GM19328 (cell line): ENCODE measurements around the gene ZNF738.
"Not testable (repeated sequence)": the region's sequence is repeated elsewhere in the genome, so short reads cannot be mapped to it uniquely, and the experiment has no call there.

Experiments
- ATAC-seq: cut with Tn5 transposase; IDR thresholded peaks from one replicate; pipeline ENCODE4 v1.9.1; 2021; ENCODE audit warnings: mild to moderate bottlenecking, moderate library complexity; ENCODE audit not compliant: unreplicated experiment

The ZNF738 gene

GRCh38 chr19:21358768-21359451 lies at the start of gene ZNF738:
TSS of gene ZNF738 (plus strand) at chr19:21359000. CDS start at chr19:21359141, 141 bp downstream.
- ATAC-seq, result peak; percentile 97

- not testable (repeated sequence) for ATAC-seq
Measured at GRCh38 chr19:21312807-21313206, 46.0 kb upstream of the ZNF738 start.

GRCh38 chr19:21314676-21315075 lies 44.1 kb upstream of the ZNF738 start:
- ATAC-seq, result no peak

GRCh38 chr19:21317821-21318220 lies 41.0 kb upstream of the ZNF738 start:
- ATAC-seq, result no peak

GRCh38 chr19:21321134-21321533 lies 37.7 kb upstream of the ZNF738 start:
- no peak for ATAC-seq

- no peak for ATAC-seq
Measured at GRCh38 chr19:21321996-21322395, 36.8 kb upstream of the ZNF738 start.

- ATAC-seq, result no peak
Measured at GRCh38 chr19:21322528-21322927, 36.3 kb upstream of the ZNF738 start.

- no peak for ATAC-seq
Measured at GRCh38 chr19:21323000-21323399, 35.8 kb upstream of the ZNF738 start.

- ATAC-seq, result no peak
Measured at GRCh38 chr19:21326169-21326568, 32.6 kb upstream of the ZNF738 start.

- no peak for ATAC-seq
Measured at GRCh38 chr19:21328406-21328805, 30.4 kb upstream of the ZNF738 start.

GRCh38 chr19:21328885-21329605 lies 29.8 kb upstream of the ZNF738 start, which contains the start of gene ZNF708:
TSS of gene ZNF708 (minus strand) at chr19:21329410. CDS start at chr19:21329212, 198 bp downstream.
- peak; percentile 97 for ATAC-seq

- ATAC-seq, result no peak
Measured at GRCh38 chr19:21335721-21336120, 23.1 kb upstream of the ZNF738 start.

GRCh38 chr19:21344841-21345240 lies 14.0 kb upstream of the ZNF738 start:
- ATAC-seq, result not testable (repeated sequence)

- ATAC-seq, result no peak
Measured at GRCh38 chr19:21352830-21353229, 6.0 kb upstream of the ZNF738 start.

- ATAC-seq, result no peak
Measured at GRCh38 chr19:21362291-21362690, 3.5 kb downstream of the ZNF738 start.

- no peak for ATAC-seq
Measured at GRCh38 chr19:21383980-21384582, 25.3 kb downstream of the ZNF738 start.

GRCh38 chr19:21396121-21396520 lies 37.3 kb downstream of the ZNF738 start:
- no peak for ATAC-seq

GRCh38 chr19:21396893-21397572 lies 38.2 kb downstream of the ZNF738 start, which contains the start of gene ZNF493:
TSS of gene ZNF493 (plus strand) at chr19:21397133. CDS start at chr19:21397238, 105 bp downstream.
- ATAC-seq, result peak; percentile 100

- ATAC-seq, result no peak
Measured at GRCh38 chr19:21398851-21399250, 40.1 kb downstream of the ZNF738 start.

- ATAC-seq, result no peak
Measured at GRCh38 chr19:21402303-21402985, 43.6 kb downstream of the ZNF738 start.

GRCh38 chr19:21410166-21410565 lies 51.4 kb downstream of the ZNF738 start:
- no peak for ATAC-seq
